Stimulated activated CD4-positive, alpha-beta T cell treated with anti-CD3 and anti-CD28 coated beads, TNF-alpha, amount 100 ng/mL, for 4 hours (primary cell): ENCODE data around the gene RBBP7.

Experiments used
- DNase-seq, 3 experiments: peaks; one replicate each; pipeline ENCODE4 v3.0.0-alpha.2; 2020; ENCODE audit warnings: low read depth in 3 of 3

The RBBP7 gene

GRCh38 chrX:16870095-16870861, at the start of gene RBBP7:
RBBP7 (minus strand) TSS chrX:16870362; CDS start chrX:16870053, 309 bp downstream.
- peak; percentile 69 to 84 (median 78) for DNase-seq

GRCh38 chrX:16918979-16919378, 48.8 kb upstream of the RBBP7 start:
- DNase-seq: no peak

- DNase-seq: no peak
These were observed 47.0 kb upstream of the RBBP7 start for GRCh38 chrX:16917120-16917519.

- DNase-seq: no peak
These were observed 46.4 kb upstream of the RBBP7 start for GRCh38 chrX:16916561-16916960.

DNA sequence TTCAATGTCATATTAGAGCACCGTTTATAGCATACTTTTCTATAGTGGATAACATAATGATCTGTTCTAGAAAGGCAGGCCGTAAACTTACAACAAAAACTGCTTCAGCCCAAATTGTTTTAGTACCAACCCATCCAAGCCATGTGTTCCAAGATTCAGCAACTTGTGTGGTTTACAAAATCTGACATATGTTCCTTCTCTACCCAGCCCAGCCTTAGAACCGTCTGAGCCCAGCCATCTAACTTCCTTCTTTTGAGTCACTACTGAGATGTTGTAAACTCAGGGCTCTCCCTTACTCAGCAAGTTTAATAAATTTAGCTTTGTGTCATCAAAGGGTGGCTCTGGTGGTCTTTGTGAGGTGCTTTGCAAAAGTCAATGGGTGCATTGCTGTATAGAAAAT, 43.9 kb upstream of the RBBP7 start:
- DNase-seq: no peak

- DNase-seq: no peak
These were observed 40.2 kb upstream of the RBBP7 start for GRCh38 chrX:16910376-16910775.

GRCh38 chrX:16903274-16904022, 33.3 kb upstream of the RBBP7 start:
- DNase-seq: no peak

- no peak for DNase-seq
These were observed 27.3 kb upstream of the RBBP7 start for GRCh38 chrX:16897445-16897844.

- no peak for DNase-seq
These were observed 22.6 kb upstream of the RBBP7 start for GRCh38 chrX:16892504-16893362.

DNA sequence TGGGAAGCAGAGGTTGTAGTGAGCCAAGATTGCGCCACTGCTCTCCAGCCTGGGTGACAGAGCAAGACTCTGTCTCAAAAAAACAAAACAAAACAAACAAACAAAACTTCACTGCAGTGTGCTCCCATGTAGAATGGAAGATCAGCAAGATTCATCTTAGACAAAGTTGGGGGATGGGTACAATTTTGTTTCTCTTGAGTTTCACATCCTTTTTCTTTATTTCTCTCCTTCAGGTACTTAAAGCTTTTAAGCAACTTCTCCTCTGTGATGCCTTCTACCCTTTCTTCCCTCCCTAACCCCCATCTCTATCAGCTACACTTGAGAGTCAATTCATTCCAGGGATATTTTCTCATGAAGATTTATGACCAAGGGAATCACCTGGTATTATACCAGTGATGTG, 15.5 kb upstream of the RBBP7 start:
- no peak for DNase-seq

DNA sequence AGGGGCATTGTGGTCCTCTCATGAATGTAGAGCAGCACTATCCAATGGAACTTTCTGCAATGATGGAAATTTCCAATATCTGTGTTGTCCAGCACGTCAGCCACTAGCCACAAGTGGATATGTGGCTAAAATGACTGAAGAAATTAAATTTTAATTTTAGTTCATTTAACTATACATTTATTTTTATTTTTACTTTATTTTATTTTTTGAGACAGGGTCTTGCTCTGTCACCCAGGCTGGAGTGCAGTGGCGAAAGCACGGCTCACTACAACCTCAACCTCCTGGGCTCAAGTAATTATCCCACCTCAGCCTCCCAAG, 13.3 kb upstream of the RBBP7 start:
- DNase-seq: no peak

DNA sequence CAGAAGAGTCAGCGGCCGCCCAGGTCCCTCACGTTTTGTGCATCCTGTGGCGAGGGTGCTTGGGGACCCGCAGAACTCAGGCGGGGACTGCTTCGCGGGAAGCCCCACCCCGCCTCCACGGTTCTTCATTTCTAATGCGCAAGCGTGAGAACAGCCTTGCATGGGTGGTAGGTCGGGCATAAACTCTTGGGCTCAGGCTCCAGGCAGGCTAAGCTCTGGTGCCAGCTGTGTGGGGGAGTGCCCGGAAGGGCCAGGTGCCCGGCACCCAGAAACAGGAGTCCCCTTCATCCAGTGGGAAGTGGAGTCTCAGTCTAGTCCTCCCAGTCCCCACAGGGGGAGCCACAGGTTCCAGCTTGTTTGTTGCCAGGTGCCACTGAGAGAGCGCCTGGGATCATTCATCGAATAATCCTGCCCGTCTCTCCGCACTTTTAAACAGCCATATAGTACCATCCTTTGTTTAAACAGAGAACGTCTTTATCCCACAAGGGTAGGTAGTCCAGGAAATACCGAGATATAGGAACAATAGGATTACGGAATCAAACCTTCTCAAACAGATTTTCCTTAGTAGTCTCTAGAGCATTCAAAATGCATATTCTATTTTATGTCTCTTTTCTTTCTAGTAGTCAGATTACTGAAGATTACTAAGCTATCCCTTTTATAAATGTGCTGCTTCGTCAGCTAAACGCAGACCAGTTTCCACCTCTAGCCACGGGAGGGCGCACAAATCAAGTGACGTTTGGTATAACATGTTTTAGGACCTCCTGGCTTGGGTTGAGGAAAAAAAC, 12.7 kb upstream of the RBBP7 start:
- DNase-seq: peak in 1 of 3 experiments; percentile 46

DNA sequence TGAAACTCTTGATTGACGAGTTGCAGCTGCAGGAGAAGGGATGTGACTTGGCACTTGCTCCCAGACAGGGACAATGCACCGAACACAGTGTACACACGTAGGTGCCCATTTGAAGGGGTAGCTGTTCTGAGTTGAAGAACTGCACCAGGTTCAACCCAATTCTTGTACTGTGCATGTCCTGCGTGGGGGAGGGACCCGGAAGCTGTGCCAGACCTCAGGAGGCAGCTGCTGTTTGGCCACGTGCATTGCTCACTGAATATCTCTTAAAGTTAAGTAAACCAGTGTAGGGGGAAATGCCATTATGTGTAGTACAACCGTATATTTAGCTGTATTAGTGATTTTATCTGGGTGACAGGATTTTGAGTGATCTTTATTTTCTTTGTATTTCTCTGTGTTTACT, 12.0 kb upstream of the RBBP7 start:
- no peak for DNase-seq

DNA sequence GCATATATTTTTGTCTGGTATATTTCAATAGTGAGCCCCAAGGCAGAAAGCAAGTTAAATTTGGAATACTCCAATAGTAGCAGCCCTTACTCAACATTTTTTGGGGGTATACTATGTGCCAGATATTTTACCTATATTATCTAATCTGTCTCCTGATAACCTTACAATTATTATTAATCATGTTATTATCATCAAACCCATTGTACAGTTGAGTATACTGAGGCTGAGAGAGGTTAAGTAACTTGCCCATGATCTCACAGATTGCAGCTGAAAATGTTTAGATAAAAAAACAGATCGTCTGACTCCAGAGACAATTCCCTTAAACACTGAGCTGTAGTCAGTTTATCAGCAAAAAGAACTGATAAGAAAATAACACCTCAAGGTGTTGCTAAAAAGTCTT, 6.5 kb upstream of the RBBP7 start:
- DNase-seq: no peak

DNA sequence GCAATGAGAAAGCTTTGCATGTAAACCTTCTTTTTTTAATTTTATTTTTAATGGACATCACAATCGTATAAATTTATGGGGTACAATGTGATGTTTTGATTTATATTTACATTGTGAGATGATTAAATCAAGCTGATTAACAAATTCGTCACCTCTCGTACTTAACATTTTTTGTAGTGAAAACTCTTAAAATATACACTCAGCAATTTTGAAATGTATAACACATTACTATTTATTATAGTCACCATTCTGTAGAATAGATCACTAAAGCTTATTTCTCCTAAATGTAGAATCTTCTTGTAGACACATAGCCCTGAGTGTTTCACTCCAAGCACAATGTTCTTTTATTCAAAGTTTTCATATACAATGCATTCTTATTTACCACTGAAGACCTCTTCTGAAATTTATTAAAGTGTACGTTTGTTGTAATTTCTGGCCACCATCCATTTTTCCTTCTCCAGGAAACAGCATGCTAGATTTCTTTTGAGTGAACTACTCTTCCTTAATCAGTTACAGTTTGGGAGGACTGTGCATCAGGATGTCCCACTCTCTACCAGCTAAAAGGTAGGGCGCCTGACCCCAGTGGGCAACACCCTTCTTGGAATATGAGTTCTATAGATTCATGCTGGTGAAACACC, 4.4 kb upstream of the RBBP7 start:
- DNase-seq: no peak

DNA sequence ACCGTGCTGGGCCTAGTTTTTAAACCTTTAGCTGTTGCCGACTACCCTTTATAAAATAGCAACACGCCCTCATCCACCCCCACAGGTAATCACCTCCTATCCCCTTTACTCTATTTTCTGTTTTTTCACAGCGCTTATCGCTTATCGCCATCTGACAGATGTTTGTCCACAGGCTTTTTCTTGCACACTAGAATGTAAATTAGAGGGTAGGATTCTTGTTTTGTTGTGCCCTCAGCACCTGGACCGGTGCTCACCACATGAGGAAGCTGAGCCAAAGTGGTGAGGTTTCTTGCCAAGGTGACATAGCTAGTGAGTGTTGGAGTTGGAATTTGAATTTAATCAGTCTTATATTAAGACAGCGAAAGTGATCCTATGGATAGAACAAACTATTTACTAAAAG, 2.9 kb upstream of the RBBP7 start:
- DNase-seq: no peak

GRCh38 chrX:16870862-16871815, 977 bp upstream of the RBBP7 start:
- no peak for DNase-seq

GRCh38 chrX:16869393-16870094, 618 bp downstream of the RBBP7 start:
- DNase-seq: no peak

GRCh38 chrX:16868920-16869319, 1.2 kb downstream of the RBBP7 start:
- DNase-seq: no peak
